HAP-1 (cell line): ENCODE data around the gene C1QB.

ENCODE experiments used
- DNase-seq, 2 experiments: peaks; one replicate each; pipeline ENCODE4 v3.0.0-alpha.2; 2016 to 2020; ENCODE audit warnings: low spot score in 2 of 2
- H3K27me3 ChIP-seq: fragments of 250-450 bp; sonication (Bioruptor Pico); 2 replicates; pipeline ENCODE4 v1.5.1; 2020; ENCODE audit warnings: low read depth, mild to moderate bottlenecking, moderate library complexity
- H3K36me3 ChIP-seq: fragments of 250-450 bp; sonication (Bioruptor Pico); replicated peaks from 2 replicates; pipeline ENCODE4 v1.5.1; 2020; ENCODE audit warnings: mild to moderate bottlenecking
- H3K4me1 ChIP-seq: fragments of 250-450 bp; sonication (Bioruptor Pico); 2 replicates; pipeline ENCODE4 v1.5.1; 2020; ENCODE audit warnings: mild to moderate bottlenecking
- H3K4me3 ChIP-seq: fragments of 250-450 bp; sonication (Bioruptor Pico); 2 replicates; pipeline ENCODE4 v1.5.1; 2020; ENCODE audit warnings: mild to moderate bottlenecking, moderate library complexity
- H3K9me3 ChIP-seq: fragments of 250-450 bp; sonication (Bioruptor Pico); 2 replicates; pipeline ENCODE4 v1.5.1; 2020; ENCODE audit warnings: mild to moderate bottlenecking, moderate library complexity
- in situ Hi-C: fragments of 300-500 bp; cut with MboI; formaldehyde crosslinking; loops from 3 replicates; pipeline ENCODE4 v1.14.3; 2020; ENCODE audit warnings: low sequenced_read_pairs, inconsistent platforms, mixed read lengths

The C1QB gene

DNA sequence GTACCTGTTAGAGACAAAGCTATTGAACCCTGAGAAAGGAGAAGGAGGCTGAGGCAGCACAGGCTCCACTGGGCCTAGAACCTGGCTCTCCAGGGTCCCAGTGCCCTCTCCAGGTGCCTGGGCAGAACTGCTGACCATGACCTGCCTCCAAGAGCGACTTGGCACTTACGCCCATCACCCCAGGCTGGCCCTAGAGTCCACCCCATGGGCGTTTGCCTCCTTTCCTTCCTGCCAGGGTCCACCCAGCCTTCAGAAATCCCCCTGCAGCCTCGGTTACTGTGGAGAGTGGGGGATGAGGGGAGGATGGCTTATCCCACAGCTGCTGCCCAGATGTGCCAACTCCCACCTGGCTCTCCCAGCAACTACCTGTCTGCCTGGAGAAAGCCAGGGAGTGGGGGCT lies 31.3 kb upstream of the C1QB start:
- no peaks in the 10 kb centered on the region for H3K4me1 ChIP-seq
- H3K36me3 ChIP-seq: no peaks in the 10 kb centered on the region
- no peak overlapping the region for H3K4me3 ChIP-seq
- peaks cover 48% of the 10 kb centered on the region for H3K27me3 ChIP-seq
- H3K9me3 ChIP-seq: no peaks in the 10 kb centered on the region
- in situ Hi-C loops: no loop called here
- DNase-seq: no peak

DNA sequence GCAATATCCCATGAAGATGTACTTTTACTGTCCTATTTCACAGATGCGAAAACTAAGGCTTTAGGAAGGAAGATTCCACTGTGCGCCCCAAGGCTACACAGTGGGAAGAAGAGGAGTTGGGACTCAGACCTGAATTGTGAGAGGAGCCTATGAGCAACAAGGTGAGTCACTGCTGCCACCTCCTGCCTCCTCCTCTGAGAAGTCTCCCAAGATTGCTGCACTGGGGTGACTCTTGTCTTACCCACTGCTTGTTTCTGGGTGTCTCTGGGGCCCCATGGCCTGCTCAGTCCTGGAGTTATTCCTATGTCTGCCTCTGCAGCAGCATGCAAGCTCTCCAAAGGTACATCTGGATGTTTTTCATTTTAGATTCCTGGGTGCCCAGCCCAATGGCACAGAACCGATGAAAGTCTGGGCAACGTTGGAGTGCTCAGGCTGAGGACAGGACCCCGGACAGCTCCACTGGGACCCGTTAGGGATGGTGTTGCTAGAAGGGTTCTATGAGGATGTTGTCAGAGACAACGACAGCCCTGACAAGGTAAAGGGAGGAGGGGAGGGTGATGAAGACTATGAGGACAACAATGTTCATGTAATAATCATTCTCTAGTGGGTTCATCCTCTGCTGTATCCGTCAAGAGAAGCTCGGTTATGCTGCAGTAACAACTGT lies 27.6 kb upstream of the C1QB start:
- Histone ChIP-seq H3K4me3 (no peak overlapping the region), H3K4me1 (no peaks in the 10 kb centered on the region), H3K9me3 (no peaks in the 10 kb centered on the region), H3K36me3 (no peaks in the 10 kb centered on the region), H3K27me3 (peaks cover 15% of the 10 kb centered on the region)
- DNase-seq: peak in 1 of 2 experiments; percentile 33
- in situ Hi-C loops: no loop called here

DNA sequence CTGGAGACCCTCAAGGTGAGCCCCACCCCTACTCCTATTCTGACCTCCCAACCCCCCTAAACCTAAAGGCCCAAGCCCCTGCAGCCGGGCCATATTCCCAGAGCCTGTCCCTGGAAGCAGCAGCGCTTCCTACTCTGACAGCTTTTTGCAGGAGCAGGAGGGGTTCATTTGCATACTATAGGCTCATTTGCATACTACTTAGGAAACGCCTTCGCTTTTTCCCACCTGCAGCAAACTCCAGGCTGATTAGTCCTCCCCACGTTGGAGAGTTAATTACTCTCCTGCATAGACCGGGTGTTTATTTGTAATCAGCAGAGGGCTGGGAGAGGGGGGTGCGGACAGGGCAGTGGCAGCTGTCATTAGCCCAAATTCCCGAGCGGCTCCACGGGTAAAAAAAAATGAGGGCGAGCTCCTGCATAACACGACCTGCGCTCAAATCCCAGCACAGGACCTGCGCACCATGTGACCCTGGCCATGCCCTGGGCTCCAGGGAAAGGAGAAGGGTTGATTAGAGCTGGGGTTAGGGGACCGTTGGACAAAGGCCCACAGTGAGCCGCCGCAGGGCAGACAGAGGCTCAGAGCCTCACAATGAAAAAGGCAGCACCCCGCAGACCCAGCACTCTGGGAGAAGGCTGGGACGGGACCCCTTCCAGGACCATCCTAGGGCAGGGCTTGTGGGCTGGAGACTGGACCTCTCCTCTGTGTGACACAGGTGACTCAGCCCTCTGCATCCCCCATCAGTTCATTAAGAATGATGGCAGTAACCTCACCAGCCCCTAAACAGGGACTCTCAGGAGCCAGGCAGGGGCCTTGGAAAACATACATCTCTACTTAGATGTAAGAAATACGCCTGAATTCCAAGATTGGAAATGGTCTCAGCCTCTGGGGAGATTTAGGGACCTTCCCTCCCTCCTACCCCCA lies 26.5 kb upstream of the C1QB start:
- DNase-seq: no peak
- Histone ChIP-seq H3K4me3 (no peak overlapping the region), H3K36me3 (no peaks in the 10 kb centered on the region), H3K4me1 (no peaks in the 10 kb centered on the region), H3K27me3 (peaks cover 9% of the 10 kb centered on the region; the same call in 1 of the 2 replicates), H3K9me3 (no peaks in the 10 kb centered on the region)
- in situ Hi-C loops: no loop called here

DNA sequence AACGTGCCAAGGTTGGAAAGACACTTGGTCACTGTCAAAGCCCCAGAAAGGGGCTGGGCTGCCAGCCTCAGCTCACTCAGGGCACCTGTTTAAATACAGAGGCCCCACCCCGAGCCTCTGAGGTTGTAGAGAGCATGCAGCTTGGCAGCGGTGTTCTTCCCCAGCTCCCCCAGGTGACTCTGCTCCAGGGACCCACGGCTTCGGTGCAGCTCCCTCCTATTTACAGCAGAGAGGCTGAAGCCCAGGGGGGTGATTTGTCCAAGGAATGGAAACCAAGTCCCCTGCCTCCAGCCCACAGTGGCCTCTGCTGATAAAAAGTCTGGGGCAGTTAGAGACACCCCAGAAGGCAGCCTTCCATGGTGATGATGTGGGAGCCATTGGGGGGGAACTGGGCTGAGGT lies 25.7 kb upstream of the C1QB start:
- Histone ChIP-seq H3K4me3 (no peak overlapping the region), H3K36me3 (no peaks in the 10 kb centered on the region), H3K4me1 (peaks cover 3% of the 10 kb centered on the region; the same call in 1 of the 2 replicates), H3K27me3 (peaks cover 1% of the 10 kb centered on the region; the same call in 1 of the 2 replicates), H3K9me3 (no peaks in the 10 kb centered on the region)
- in situ Hi-C loops: no loop called here
- no peak for DNase-seq

DNA sequence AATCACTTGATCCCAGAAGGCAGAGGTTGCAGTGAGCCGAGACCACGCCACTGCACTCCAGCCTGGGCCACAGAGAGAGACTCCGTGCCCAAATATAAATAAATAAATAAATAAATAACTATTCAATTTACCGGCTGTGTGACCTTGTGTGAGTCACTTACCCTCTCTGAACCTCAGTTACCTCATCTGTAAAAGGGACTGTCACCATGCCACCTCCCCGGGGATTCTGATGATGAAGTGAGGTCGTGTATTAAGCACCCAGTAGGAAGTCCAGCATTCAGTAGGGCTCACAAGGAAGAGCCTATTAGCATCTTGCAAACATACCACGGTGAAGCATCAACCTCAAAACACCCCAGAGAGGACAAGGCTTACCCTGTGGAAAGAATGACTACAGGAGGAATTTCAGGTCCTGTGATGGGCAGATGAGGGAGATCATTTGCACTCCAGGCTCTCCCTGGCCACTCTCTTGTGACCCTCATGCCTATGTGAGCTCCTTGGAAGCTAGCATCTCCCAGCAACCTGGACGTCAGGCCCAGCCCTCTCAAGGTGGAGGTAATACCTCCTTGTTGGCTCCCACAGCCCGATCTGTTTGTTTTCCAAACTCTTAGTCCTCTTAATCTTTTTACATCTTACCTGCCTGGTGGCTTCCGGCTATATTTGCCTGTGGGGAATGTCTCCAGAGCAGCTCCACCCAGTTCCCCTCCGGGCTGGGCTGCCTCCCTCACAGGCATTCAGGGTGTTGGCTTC lies 24.2 kb upstream of the C1QB start:
- no peak overlapping the region for H3K4me3 ChIP-seq
- no peak for DNase-seq
- in situ Hi-C loops: no loop called here
- H3K27me3 ChIP-seq: no peaks in the 10 kb centered on the region
- no peaks in the 10 kb centered on the region for H3K36me3 ChIP-seq
- peaks cover 3% of the 10 kb centered on the region; the same call in 1 of the 2 replicates for H3K4me1 ChIP-seq
- no peaks in the 10 kb centered on the region for H3K9me3 ChIP-seq

DNA sequence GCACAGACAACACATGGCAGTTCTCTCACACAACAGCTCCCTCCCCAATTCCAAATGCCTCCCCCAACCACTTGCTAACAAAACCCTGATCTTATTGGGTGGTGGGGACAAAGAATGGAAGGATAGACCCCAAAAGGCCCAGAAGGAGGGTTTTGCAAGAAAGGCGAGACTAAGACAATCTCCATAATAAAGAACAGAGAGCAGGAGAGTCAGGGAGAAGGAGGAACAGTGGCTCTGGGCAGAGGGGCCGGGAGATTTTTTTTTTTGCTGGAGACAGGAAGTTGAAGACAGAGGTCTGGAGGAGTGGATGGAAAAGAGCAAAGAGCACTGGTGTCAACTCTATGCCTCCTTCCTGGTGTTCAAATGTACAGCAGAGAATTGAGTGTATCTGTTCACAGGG lies 23.1 kb upstream of the C1QB start:
- H3K27me3 ChIP-seq: no peaks in the 10 kb centered on the region
- no peaks in the 10 kb centered on the region for H3K9me3 ChIP-seq
- peaks cover 3% of the 10 kb centered on the region; the same call in 1 of the 2 replicates for H3K4me1 ChIP-seq
- in situ Hi-C loops: no loop called here
- DNase-seq: no peak
- no peaks in the 10 kb centered on the region for H3K36me3 ChIP-seq
- H3K4me3 ChIP-seq: no peak overlapping the region

DNA sequence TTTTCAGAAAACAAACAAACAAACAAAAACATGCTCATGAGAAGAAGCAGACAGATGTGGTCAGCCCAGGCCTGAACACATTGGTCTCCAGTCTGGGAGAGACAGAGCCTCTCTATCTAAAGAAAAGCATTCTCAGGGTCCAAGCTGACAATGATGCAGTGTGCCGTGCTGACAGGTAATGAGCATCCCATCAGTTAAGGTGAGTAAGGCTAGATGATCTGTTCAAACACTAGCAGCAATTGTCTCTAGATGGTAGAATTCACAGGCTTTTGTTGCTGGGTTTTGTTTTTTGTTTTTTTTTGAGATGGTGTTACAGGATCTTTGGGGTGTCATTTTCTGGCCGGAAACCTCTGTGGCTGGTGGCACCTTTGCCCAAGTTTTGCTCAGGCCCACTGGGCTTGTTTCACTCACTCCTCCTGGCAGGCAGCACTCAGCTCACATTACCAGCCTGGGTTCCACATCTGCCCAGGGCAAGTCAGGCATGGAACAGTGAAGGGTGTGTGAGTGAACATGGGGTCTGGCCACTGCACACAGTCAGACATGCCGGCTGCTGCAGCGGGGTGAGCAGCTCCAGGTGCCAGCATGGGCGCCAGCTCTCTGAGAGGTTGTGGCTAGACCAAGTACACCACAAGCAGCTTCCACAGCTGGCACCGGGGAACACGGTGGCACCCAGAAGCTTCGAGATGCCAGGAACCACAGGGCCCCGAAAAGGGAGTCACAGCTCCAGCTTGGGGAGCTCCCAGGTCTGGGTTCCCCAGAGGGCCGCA lies 19.2 kb upstream of the C1QB start:
- H3K36me3 ChIP-seq: no peaks in the 10 kb centered on the region
- peaks cover 3% of the 10 kb centered on the region; the same call in 1 of the 2 replicates for H3K4me1 ChIP-seq
- no peak overlapping the region for H3K4me3 ChIP-seq
- H3K9me3 ChIP-seq: no peaks in the 10 kb centered on the region
- in situ Hi-C loops: no loop called here
- no peak for DNase-seq
- H3K27me3 ChIP-seq: no peaks in the 10 kb centered on the region

DNA sequence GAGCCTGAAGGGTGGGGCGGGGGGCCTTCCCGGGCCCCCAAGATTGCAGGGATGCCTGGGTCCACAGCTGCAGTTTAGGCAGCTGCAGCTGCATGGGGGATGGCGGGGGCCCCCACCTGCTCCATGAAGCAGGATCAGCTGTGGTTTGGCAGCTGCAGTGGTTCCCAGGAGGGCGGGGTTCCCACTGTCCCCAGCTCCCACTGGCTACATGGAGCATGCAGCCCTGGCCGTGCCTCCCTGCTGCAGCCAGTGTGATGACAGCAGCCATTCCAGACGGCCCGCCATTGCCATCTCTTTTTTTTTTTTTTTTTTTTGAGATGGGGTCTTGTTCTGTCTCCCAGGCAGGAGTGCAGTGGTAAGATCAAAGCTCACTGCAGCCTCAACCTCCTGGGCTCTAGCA lies 17.6 kb upstream of the C1QB start:
- no peaks in the 10 kb centered on the region for H3K9me3 ChIP-seq
- in situ Hi-C loops: no loop called here
- H3K4me3 ChIP-seq: no peak overlapping the region

DNA sequence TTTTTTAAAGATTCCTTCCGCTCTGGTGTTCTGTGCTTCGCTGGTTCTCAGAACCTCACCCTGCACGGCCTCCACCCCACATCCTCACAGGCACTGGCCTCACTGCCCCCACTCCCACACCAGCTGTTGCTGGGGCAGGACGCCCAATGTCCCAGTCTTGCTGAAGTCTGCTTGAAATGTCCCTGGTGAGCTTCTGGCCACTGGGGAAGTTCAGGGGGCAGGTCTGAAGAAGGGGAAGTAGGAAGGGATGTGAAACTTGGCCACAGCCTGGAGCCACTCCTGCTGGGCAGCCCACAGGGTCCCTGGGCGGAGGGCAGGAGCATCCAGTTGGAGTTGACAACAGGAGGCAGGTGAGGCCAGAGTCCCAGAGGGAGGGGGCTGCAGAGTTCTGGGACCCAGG lies 16.7 kb upstream of the C1QB start, which contains the start of gene C1QA:
TSS of gene C1QA (plus strand) at position 276 of the 400 bp plus-strand sequence. CDS start 989 bp downstream, outside the sequence.
- Histone ChIP-seq H3K27me3 (no peaks in the 10 kb centered on the region), H3K4me1 (peaks cover 3% of the 10 kb centered on the region; the same call in 1 of the 2 replicates), H3K9me3 (no peaks in the 10 kb centered on the region), H3K4me3 (no peak within 1 kb of the TSS), H3K36me3 (no peaks in the 10 kb centered on the region)
- no peak for DNase-seq
- in situ Hi-C loops: no loop called here

More for the DNA sequence above, 17.6 kb upstream of the C1QB start:
- Histone ChIP-seq H3K4me1 (peaks cover 3% of the 10 kb centered on the region; the same call in 1 of the 2 replicates), H3K36me3 (no peaks in the 10 kb centered on the region), H3K27me3 (no peaks in the 10 kb centered on the region)
- no peak for DNase-seq

DNA sequence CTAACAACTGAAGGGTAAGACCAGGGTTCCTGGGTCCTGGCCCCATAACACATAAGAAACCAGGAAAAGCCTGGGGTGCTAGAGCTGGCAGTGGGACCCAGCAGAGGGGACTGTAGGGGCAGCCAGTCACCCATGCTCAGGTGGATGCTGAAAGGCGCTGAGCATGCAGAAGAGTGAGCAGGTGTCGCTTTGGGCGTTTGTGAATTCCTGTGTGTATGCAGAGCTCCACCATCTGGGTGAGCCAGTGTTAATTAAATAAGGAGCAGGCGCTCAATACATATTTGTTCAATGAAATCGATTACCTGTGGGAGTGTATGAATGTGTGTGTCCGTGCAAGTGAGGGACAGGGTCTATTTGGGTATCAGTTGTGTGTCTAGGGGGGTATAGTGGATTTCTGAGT lies 16.1 kb upstream of the C1QB start:
- H3K4me3 ChIP-seq: no peak overlapping the region
- DNase-seq: no peak
- H3K9me3 ChIP-seq: no peaks in the 10 kb centered on the region
- no peaks in the 10 kb centered on the region for H3K36me3 ChIP-seq
- H3K27me3 ChIP-seq: no peaks in the 10 kb centered on the region
- in situ Hi-C loops: no loop called here
- H3K4me1 ChIP-seq: peaks cover under 1% of the 10 kb centered on the region; the same call in 1 of the 2 replicates

DNA sequence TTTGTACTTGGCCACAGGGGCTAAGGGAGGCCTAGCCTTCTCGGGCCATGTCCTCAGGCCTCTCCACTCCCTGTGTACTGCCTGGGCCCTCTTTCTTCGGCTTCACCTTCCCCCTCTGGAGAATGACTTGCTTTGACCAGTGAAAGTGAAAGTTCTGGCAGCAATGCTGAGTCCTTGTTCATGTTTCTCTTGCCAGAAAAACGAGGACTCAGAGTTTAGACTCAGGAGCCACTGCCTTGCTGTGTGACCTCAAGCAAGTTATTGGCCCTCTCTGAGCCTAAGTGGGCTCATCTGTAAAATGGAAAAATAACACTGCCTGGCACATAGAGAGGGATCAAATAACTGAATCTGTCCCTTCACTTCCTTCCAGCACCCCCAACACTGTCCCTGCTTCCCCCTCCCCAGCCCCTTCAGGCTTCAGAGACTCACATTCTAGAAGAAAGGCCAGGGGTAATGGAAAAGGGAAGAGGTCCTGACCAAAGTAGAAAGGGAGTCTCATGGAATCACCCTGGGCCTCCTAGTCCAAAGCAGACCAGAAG lies 15.1 kb upstream of the C1QB start:
- Histone ChIP-seq H3K27me3 (no peaks in the 10 kb centered on the region), H3K36me3 (no peaks in the 10 kb centered on the region), H3K4me3 (no peak overlapping the region), H3K4me1 (no peaks in the 10 kb centered on the region), H3K9me3 (no peaks in the 10 kb centered on the region)
- no peak for DNase-seq
- in situ Hi-C loops: no loop called here

DNA sequence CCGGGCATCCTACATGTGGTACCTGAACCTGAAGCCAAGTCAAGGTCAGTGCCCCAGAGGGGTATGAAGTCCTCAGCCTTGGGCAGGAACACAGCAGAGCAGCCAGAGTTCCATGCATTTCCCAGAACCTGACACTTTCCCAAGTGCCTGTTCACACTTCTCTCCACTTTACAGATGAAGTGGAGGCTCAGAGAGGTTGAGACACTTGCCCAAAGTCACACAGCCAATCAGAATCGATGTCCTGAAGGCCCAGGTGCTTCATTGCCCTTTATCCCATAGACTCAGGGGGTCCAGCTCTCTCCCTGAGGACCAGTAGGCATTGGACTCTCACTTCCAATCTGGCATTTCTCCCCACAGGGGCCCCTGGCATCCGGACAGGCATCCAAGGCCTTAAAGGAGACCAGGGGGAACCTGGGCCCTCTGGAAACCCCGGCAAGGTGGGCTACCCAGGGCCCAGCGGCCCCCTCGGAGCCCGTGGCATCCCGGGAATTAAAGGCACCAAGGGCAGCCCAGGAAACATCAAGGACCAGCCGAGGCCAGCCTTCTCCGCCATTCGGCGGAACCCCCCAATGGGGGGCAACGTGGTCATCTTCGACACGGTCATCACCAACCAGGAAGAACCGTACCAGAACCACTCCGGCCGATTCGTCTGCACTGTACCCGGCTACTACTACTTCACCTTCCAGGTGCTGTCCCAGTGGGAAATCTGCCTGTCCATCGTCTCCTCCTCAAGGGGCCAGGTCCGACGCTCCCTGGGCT lies 14.4 kb upstream of the C1QB start:
- Histone ChIP-seq H3K27me3 (no peaks in the 10 kb centered on the region), H3K9me3 (no peaks in the 10 kb centered on the region), H3K36me3 (no peaks in the 10 kb centered on the region), H3K4me3 (no peak overlapping the region), H3K4me1 (no peaks in the 10 kb centered on the region)
- DNase-seq: no peak
- in situ Hi-C loops: no loop called here
